HG02943 (cell line): ENCODE results near the gene PNPLA5.

Source experiments
- ATAC-seq: cut with Tn5 transposase; IDR thresholded peaks from one replicate; pipeline ENCODE4 v1.9.1; 2021; ENCODE audit warnings: mild to moderate bottlenecking, low read depth, moderate library complexity; ENCODE audit not compliant: unreplicated experiment

Gene PNPLA5

DNA sequence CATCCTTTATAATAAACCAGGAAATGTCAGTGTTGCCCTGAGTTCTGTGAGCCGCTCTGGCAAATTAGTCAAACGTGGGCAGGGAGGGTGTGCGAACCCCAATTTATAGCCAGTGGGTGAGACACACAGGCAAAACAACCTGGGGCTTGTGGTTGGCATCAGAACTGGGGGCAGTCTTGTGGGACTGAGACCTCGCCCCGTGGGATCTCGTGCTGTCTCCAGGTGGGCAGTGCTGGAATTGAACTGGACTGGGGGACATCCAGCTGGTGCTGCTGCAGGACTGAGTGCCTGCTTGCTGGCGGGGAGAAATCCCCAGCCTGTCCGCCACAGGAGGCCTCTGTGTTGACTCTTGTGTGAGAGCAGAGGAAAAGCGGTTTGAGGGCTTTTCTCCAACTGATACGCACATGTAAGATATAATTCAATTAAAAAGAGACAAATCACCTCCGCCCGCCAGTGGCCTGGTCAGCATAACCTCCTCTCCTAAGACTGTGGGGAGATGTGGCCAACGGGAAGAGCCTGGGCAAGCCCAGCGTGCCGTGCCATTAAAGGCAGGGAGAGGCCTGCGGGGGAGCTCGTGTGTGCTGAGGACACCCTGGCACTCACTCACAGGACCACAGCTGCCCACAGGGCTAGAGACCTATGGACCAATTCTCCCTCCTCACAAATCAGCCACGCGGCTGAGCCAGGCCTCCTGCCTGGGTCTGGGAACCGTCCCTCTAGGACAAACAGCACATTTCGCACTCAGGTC, 47.9 kb downstream of the PNPLA5 start:
- no peak for ATAC-seq

GRCh38 chr22:43841742-43842141, 50.1 kb downstream of the PNPLA5 start:
- no peak for ATAC-seq

- ATAC-seq: no peak
Observed at GRCh38 chr22:43840851-43841250, 51.0 kb downstream of the PNPLA5 start.

DNA sequence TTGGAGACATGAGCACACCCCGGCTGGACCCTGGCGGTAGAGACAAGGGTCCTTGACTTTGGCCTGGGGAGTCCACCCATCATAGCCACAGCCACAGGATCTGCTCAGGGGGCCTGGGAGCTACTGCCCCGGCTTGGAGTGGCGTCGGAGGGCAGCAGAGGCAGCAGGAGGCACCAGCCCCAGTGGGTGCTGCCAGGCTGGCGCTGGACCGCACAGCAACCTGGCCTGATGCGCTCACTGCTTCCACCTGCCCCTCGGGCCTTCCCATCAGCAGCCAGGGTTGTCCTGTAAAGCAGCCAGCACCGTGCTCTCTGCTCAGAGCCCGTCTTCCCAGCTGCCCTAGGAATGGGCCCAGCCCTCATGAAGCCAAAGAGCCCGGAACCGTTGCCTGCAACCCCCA, 51.4 kb downstream of the PNPLA5 start:
- no peak for ATAC-seq

GRCh38 chr22:43839781-43840180, 52.0 kb downstream of the PNPLA5 start:
- ATAC-seq: no peak

- no peak for ATAC-seq
Observed at GRCh38 chr22:43838571-43839307, 53.1 kb downstream of the PNPLA5 start.

DNA sequence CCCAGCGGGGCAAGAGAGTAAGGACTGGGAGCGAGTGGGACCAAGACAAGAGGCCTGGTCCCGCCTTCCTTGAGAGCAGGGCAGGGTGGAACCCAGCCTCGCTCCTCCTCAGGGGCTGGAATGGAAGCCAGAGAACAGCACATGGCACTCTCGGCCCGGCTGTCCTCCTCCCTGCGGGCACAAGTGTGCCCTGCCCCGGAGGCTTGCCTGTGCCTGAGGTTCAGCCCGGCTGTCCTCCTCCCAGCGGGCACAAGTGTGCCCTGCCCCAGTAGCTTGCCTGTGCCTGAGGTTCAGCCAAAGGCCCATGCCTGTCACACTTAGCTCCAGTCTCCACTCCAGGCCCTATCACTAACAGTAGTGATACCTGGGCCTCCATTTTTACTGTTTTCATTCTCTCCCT, 53.7 kb downstream of the PNPLA5 start:
- no peak for ATAC-seq

GRCh38 chr22:43837666-43838065, 54.1 kb downstream of the PNPLA5 start:
- ATAC-seq: no peak

DNA sequence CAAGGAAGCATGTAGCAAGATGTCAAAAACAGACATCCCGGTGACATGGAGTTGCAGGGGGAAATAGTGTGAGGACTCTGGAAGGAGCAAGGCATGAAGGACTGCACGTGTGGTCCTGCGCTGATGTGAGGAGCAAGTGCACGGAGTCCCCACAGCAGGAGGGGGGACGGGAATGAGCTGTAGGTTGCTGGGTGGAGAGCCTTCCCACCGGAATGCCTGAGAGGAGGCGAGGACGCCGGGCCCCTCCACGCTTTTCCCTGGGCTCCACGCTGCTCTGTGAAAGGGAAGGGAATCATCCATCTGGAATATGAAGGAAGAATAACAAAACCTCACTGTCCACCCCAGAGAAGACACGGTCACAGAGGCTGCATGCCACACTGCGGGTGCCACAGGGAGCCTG, 56.1 kb downstream of the PNPLA5 start:
- ATAC-seq: no peak

GRCh38 chr22:43835166-43835565, 56.6 kb downstream of the PNPLA5 start:
- ATAC-seq: no peak

DNA sequence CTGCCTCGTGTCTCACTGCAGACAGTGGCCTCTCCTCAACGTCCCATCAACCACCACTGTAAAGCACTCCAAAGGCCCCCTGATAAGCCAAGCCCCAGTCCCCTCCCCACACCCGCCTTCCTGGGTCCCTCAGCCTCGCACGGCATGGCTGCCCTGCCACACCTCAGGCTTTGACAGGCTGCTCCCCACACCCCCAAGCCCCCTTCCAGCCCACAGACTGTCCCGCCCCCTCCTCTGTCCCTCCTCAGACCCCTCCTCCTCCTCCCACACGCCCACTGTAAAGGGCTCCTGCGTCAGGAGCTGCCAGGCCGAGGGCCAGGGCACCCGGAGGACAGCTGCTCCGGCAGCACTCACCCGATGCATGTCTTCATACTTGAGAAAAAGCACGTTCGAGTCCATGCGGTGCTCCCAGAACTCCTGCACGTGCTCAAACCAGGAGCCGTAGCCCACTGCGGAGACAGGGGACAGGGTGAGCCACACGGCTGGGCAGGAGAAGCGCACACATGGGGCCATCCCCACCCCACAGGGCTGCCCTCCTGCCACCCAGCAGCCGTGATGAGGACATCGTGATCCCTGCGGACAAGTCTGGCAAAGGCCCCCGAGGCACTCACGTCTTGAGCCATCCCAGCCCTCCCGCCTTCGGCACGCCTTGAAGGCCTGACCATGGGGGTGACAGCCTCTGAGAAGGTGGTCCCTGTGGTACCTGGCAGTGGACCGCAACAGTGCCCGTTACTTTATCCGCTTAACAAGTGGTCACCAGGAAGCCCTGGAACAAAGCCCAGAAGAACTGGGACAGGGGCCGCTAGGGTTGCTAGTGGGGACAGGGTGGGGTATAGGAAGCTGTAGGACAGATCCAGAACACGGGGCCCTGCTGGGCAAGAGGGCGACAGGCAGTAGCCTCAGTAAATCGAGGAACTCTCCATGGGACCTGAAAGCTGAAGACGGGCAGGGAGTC, 58.2 kb downstream of the PNPLA5 start:
- no peak for ATAC-seq

GRCh38 chr22:43832393-43833265, 59.2 kb downstream of the PNPLA5 start:
- no peak for ATAC-seq

GRCh38 chr22:43831561-43832392, 60.0 kb downstream of the PNPLA5 start:
- no peak for ATAC-seq

GRCh38 chr22:43830931-43831560, 60.8 kb downstream of the PNPLA5 start:
- ATAC-seq: no peak

DNA sequence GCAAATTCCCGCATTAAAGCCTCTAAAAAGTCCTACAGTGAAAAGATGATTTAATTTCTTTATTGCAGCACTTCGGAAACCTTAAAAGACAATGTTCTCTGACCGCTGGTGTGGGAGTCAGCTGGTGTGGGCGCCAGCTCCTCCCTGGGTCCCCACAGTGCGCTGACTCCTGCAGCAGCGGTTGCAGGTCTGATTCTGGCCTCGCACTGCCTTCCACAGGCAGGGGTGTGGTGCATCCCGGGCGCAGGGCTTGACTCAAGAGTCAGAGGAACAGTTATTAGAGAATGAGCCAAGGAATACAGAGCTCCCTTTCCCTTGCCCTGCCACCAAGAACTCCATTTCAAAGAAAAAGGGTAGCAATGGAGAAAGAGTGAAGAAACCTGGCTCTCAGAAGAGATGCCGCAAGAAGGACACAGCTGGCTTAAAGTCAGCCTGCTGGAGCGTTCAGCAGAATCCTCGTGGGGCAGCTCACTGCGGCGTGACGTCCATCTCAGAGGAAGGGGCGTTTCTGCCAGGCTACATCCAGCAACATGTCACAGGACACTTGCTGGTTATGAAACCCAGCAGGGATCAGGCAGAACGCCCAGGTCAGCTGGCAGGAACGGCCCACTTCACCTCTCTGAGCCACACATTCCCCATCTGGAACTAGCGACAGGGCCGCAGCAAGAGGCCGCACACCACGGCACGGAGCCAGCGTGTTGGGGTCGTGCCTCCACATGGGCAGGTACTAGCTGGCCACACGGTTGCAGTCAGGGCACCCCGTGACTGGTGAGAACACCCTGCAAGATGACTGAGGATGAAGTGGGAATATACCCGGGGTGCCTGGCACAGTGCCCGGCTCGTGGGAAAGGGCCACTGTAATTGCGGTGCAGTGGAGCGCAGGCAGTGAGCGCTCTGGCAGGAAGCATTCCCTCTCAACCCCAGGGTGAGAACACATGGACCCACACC, 61.6 kb downstream of the PNPLA5 start:
- ATAC-seq: no peak
